ENCODE results near the gene EHHADH.
"Not testable (repeated sequence)": the region's sequence is repeated elsewhere in the genome, so short reads cannot be mapped to it uniquely, and the experiment has no call there.

Gene EHHADH

DNA sequence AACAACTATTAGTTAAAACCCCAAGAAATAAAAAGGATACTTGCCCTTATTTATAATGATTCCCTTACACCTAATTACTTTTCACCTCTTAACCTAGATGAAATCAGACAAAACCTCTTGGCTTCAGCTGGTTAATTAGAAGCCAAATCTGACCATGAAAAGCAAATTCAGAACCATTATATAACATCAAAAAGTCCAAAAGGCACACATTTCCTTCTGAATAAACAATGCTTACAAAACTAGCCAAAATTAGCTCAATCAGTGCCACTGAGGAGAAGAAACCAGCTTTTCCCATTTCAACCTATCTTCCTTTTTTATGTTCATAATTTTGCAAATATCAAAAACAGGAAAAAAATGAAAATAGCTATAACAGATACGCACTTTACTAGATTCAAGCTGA, 3.2 kb downstream of the EHHADH start:
- no peaks in the 10 kb centered on the region for H3K36me3 ChIP-seq (ENCODE audit: insufficient read depth, low read length)
- H3K4me1 ChIP-seq (ENCODE audit: insufficient read depth, low read length) = no peaks in the 10 kb centered on the region
- peaks cover 6% of the 10 kb centered on the region; the same call in 1 of the 2 replicates for H3K27me3 ChIP-seq (ENCODE audit: insufficient read depth, low read length)
- no peak overlapping the region for H3K27ac ChIP-seq (ENCODE audit: low read depth, low read length)
- WGBS = no CpG with 5 or more reads among the region's 1 CpG
- 0 out of 2 replicates have a peak, but pooled peaks cover 3% of the 10 kb centered on the region for H3K9me3 ChIP-seq (ENCODE audit: insufficient read depth, low read depth, low read length)
- H3K4me3 ChIP-seq (ENCODE audit: low read length) = no peak overlapping the region
- H3K9ac ChIP-seq (ENCODE audit: low read depth, low read length) = no peak overlapping the region

DNA sequence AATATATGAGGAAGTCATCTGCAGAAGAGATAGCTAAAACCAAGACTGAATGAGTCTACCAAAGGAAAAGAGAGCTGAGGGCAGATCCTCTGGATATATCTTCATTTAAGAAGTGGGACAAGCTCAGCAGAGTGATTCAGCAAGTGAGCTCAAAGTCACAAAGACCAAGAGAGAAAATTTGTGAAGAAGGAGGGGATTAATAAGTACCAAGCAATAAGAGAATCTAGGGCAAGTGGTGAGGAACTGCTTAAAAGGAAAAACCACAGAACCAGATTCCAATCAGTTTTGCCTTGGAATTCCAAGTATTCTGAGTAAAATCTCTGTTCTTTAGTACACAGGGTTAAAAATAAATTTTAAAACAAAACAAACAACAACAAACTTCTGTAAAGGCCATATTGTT, 3.6 kb downstream of the EHHADH start:
- H3K27ac ChIP-seq (ENCODE audit: low read depth, low read length) = no peak overlapping the region

DNA sequence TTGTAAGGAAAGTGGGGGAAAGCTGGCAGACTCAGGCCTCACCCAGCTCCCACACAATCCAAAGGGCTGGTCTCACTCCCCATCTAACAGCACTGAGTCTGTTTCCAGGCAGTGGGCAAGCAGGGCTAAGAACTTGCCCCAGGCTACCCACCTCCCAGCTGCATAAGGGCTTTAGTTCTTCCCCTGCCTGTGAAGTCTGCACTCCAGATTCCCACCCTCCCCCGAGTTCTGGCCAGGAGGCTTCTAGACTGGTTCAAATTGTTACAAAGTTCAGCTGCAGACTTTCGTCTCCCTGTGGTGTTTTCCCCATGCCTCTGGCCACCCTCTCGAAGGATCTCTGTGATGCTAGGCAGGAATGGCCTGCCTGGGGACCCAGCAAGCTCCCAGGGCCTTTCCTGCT, 11.2 kb downstream of the EHHADH start:
- Histone ChIP-seq H3K36me3 (ENCODE audit: insufficient read depth, low read length) (no peaks in the 10 kb centered on the region), H3K27me3 (ENCODE audit: insufficient read depth, low read length) (no peaks in the 10 kb centered on the region), H3K4me3 (ENCODE audit: low read length) (no peak overlapping the region), H3K4me1 (ENCODE audit: insufficient read depth, low read length) (no peaks in the 10 kb centered on the region), H3K9me3 (ENCODE audit: insufficient read depth, low read depth, low read length) (peaks cover 5% of the 10 kb centered on the region), H3K9ac (ENCODE audit: low read depth, low read length) (no peak overlapping the region), H3K27ac (ENCODE audit: low read depth, low read length) (no peak overlapping the region)
- 88% methylated on average over 3 of the region's 3 CpGs for WGBS

More for the DNA sequence above, 3.6 kb downstream of the EHHADH start:
- Histone ChIP-seq H3K27me3 (ENCODE audit: insufficient read depth, low read length) (peaks cover 6% of the 10 kb centered on the region; the same call in 1 of the 2 replicates), H3K9ac (ENCODE audit: low read depth, low read length) (no peak overlapping the region), H3K36me3 (ENCODE audit: insufficient read depth, low read length) (no peaks in the 10 kb centered on the region), H3K9me3 (ENCODE audit: insufficient read depth, low read depth, low read length) (0 out of 2 replicates have a peak, but pooled peaks cover 3% of the 10 kb centered on the region), H3K4me1 (ENCODE audit: insufficient read depth, low read length) (no peaks in the 10 kb centered on the region), H3K4me3 (ENCODE audit: low read length) (no peak overlapping the region)

DNA sequence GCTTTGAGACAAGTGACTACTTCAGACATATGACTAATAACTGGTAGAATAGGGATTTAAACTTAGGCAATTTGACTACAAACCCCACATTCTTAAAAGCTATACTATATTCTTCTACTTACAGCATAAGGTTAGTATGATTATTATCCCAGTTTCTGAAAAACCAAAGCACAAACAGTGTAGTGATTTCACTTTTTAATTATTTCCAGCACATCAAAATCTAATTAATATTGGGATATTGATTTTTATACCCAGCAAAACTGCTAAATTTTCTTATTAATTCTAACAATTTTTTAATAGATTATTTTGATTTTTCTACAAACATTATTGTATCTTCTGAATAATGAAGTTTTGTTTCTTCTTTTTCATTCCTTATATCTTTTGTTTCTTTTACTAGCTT, 16.9 kb downstream of the EHHADH start:
- Histone ChIP-seq H3K9me3 (ENCODE audit: insufficient read depth, low read depth, low read length) (peaks cover 32% of the 10 kb centered on the region), H3K4me3 (ENCODE audit: low read length) (no peak overlapping the region), H3K27me3 (ENCODE audit: insufficient read depth, low read length) (no peaks in the 10 kb centered on the region), H3K4me1 (ENCODE audit: insufficient read depth, low read length) (no peaks in the 10 kb centered on the region), H3K27ac (ENCODE audit: low read depth, low read length) (no peak overlapping the region), H3K36me3 (ENCODE audit: insufficient read depth, low read length) (no peaks in the 10 kb centered on the region), H3K9ac (ENCODE audit: low read depth, low read length) (no peak overlapping the region)

DNA sequence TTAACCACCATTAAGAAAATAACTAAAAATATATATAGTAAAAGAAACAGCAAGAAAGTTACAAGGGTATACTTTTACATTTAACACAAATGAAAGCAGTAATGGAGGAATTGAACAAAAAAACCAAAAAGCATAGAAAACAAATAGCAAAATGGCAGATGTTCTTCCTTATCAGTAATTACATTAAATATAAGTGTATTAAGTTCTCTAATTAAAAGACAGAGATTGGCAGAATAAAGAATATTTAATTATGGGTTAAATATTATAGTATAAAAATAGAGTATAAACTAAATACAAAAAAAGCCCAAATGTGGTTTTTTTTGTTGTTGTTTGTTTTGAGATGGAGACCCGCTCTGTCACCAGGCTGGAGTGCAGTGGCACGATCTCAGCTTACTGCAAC, 20.5 kb downstream of the EHHADH start:
- Histone ChIP-seq H3K4me3 (ENCODE audit: low read length) (no peak overlapping the region), H3K9me3 (ENCODE audit: insufficient read depth, low read depth, low read length) (peaks cover 32% of the 10 kb centered on the region), H3K4me1 (ENCODE audit: insufficient read depth, low read length) (no peaks in the 10 kb centered on the region), H3K9ac (ENCODE audit: low read depth, low read length) (no peak overlapping the region), H3K27ac (ENCODE audit: low read depth, low read length) (no peak overlapping the region), H3K27me3 (ENCODE audit: insufficient read depth, low read length) (no peaks in the 10 kb centered on the region), H3K36me3 (ENCODE audit: insufficient read depth, low read length) (no peaks in the 10 kb centered on the region)
- 93% methylated on average over 2 of the region's 2 CpGs for WGBS

DNA sequence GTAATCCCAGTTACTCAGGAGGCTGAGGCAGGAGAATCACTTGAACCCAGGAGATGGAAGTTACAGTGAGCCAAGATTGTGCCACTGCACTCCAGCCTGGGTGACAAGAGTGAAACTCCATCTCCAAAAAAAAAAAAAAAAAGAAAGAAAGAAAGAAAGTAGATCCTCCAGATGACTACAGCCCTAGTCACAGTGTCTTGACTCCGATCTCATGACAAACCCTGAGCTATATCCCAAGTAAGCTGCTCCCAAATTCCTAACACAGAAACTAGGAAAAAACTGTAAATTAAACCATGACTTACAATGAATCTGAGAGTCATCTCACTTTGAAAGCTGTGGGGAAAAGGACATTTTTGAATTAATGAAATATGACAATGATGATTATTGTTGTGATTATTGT, 27.3 kb downstream of the EHHADH start:
- H3K4me1 ChIP-seq (ENCODE audit: insufficient read depth, low read length); H3K9me3 ChIP-seq (ENCODE audit: insufficient read depth, low read depth, low read length); H3K36me3 ChIP-seq (ENCODE audit: insufficient read depth, low read length); H3K27ac ChIP-seq (ENCODE audit: low read depth, low read length); H3K9ac ChIP-seq (ENCODE audit: low read depth, low read length); H3K27me3 ChIP-seq (ENCODE audit: insufficient read depth, low read length); H3K4me3 ChIP-seq (ENCODE audit: low read length): not testable (repeated sequence)
- WGBS = 95% methylated on average over 1 of the region's 1 CpG

DNA sequence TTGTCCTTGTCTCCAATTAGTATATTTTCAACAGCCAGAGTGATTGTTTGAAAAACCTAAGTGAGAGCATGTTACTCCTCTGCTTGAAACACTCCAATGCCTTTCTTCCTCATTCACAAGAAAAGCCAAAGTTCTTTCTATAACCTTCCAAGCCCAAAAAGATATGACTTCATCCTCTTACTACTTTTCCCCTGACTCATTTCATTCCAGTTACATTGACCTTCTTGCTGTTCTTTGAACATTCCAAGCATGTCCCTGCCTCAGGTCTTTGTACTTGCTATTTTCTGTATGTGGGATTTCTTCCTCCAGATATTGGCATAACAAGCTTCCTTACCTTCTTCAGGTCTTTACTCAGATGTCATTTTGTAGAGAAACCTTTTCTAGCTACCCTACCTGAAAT, 28.3 kb downstream of the EHHADH start:
- Histone ChIP-seq H3K4me1 (ENCODE audit: insufficient read depth, low read length) (no peaks in the 10 kb centered on the region), H3K36me3 (ENCODE audit: insufficient read depth, low read length) (no peaks in the 10 kb centered on the region), H3K9me3 (ENCODE audit: insufficient read depth, low read depth, low read length) (no peaks in the 10 kb centered on the region), H3K9ac (ENCODE audit: low read depth, low read length) (no peak overlapping the region), H3K4me3 (ENCODE audit: low read length) (no peak overlapping the region), H3K27ac (ENCODE audit: low read depth, low read length) (no peak overlapping the region), H3K27me3 (ENCODE audit: insufficient read depth, low read length) (no peaks in the 10 kb centered on the region)

DNA sequence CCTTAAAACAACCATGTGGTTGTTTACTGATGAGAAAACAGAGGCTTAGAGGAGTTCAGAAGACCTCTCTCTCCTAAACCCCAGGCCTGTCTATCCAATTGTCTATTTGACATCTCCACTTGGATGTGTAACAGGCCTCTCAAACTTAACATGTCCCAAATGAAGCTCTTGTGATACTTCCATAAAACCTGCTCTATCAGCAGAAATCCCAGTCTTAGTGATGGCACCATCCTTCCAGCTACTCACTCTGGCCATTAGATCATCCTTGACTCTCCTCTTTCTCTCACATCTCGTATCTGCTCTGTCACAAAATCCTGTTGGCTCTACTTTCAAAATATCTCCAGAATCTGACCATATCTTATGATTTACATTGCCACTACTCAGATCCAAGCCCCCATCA, 28.8 kb downstream of the EHHADH start:
- Histone ChIP-seq H3K36me3 (ENCODE audit: insufficient read depth, low read length) (no peaks in the 10 kb centered on the region), H3K4me3 (ENCODE audit: low read length) (no peak overlapping the region), H3K9ac (ENCODE audit: low read depth, low read length) (no peak overlapping the region), H3K27me3 (ENCODE audit: insufficient read depth, low read length) (no peaks in the 10 kb centered on the region), H3K4me1 (ENCODE audit: insufficient read depth, low read length) (no peaks in the 10 kb centered on the region), H3K27ac (ENCODE audit: low read depth, low read length) (no peak overlapping the region), H3K9me3 (ENCODE audit: insufficient read depth, low read depth, low read length) (no peaks in the 10 kb centered on the region)
- WGBS = 94% methylated on average over 1 of the region's 1 CpG

DNA sequence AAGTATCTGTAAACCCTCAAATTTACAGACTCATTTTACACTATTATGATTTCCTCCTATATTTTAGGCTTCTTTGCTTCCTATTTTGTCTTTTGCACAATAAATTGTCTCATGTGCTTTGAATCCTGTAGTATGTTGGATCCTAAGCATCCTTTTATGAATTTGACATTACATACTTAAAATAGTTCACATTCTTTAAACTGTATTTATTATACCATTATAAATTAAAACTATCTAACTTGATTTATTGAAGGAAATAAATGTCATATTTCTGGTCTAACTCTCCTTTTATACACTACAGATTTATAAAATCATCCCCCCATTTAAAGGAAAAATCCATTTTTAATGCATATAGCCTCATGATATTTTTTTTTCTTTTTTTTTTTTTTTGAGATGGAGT, 32.6 kb downstream of the EHHADH start:
- Histone ChIP-seq H3K9me3 (ENCODE audit: insufficient read depth, low read depth, low read length) (no peaks in the 10 kb centered on the region), H3K27ac (ENCODE audit: low read depth, low read length) (no peak overlapping the region), H3K9ac (ENCODE audit: low read depth, low read length) (no peak overlapping the region), H3K4me1 (ENCODE audit: insufficient read depth, low read length) (peaks cover 7% of the 10 kb centered on the region), H3K4me3 (ENCODE audit: low read length) (no peak overlapping the region), H3K36me3 (ENCODE audit: insufficient read depth, low read length) (no peaks in the 10 kb centered on the region), H3K27me3 (ENCODE audit: insufficient read depth, low read length) (no peaks in the 10 kb centered on the region)

DNA sequence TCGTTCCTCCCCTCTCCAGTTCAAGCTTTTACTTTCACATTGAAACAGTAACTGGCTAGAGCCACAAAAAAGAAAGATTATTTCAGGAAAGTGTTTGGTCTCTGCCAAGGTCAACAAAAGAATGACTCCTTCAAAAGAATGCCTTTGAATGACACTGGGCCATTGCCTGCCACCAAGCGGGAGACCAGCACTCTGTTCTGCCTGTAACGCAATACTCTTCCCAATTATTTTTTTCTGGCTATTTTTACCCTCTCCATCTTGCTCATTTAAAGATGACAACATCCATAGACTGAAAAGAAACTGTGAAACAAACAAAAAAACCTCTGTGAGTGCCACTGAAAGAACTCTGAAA, 37.3 kb downstream of the EHHADH start:
- peak overlapping the region; percentile 83; the same call in 1 of the 2 replicates for H3K27ac ChIP-seq (ENCODE audit: low read depth, low read length)
- 14% methylated on average over 3 of the region's 3 CpGs for WGBS

DNA sequence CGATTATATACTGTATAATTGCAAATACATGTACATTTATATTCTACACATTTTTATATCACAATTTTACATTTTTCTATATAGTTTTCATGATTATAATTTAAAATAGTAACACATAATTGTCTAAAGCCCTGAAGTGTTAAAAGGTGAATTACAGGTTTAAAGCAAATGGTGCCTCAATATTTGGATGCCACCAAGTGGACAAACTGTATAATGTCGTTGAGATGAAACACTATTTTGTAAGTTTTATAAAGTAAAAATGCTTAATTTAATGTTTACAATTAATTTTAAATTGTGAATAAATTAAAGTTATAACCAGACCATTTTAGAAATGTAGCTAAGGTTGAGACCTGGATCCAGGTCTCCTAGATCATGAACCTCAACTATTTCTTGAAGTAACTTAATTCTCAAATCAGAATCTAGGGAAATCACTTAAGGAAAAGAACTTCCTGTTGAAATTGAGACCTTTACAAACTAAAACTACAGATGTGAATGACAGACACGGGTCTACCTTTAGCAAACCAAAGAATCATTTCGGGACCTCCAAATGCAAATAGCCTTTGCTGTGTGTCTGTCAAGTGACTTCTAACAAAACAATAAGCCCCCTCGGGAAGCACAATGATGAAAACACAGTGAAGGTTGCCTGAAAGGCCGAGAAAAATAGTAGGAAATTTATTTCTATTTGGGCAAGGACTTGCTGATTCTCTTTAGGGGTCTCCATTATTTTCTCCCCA, 37.8 kb downstream of the EHHADH start:
- Histone ChIP-seq H3K4me1 (ENCODE audit: insufficient read depth, low read length) (peaks cover 14% of the 10 kb centered on the region), H3K27ac (ENCODE audit: low read depth, low read length) (peak overlapping the region; percentile 83; the same call in 1 of the 2 replicates), H3K27me3 (ENCODE audit: insufficient read depth, low read length) (no peaks in the 10 kb centered on the region), H3K9me3 (ENCODE audit: insufficient read depth, low read depth, low read length) (no peaks in the 10 kb centered on the region), H3K36me3 (ENCODE audit: insufficient read depth, low read length) (no peaks in the 10 kb centered on the region), H3K4me3 (ENCODE audit: low read length) (peak overlapping the region; percentile 20), H3K9ac (ENCODE audit: low read depth, low read length) (no peak overlapping the region)
- WGBS = 23% methylated on average over 5 of the region's 6 CpGs

More for the DNA sequence above, 37.3 kb downstream of the EHHADH start:
- no peaks in the 10 kb centered on the region for H3K36me3 ChIP-seq (ENCODE audit: insufficient read depth, low read length)
- H3K9me3 ChIP-seq (ENCODE audit: insufficient read depth, low read depth, low read length) = no peaks in the 10 kb centered on the region
- peaks cover 14% of the 10 kb centered on the region for H3K4me1 ChIP-seq (ENCODE audit: insufficient read depth, low read length)
- no peak overlapping the region for H3K9ac ChIP-seq (ENCODE audit: low read depth, low read length)
- H3K27me3 ChIP-seq (ENCODE audit: insufficient read depth, low read length) = no peaks in the 10 kb centered on the region
- peak overlapping the region; percentile 20 for H3K4me3 ChIP-seq (ENCODE audit: low read length)

DNA sequence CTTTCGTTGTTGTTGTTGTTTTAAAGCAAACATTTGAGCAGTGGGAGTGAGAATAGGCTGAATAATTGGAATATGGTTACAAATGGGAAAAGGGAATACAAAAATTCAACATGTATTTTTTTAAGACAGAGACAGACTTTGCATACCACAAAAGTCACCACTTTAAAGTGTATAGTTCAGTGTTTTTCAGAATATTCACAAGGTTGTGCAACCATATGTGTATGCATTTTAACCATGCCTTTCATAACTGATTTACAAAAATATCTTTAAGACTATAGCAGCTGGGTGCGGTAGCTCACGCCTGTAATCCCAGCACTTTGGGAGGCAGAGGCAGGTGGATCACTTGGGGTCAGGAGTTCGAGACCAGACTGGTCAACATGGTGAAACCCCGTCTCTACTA, 41.3 kb downstream of the EHHADH start:
- Histone ChIP-seq H3K9ac (ENCODE audit: low read depth, low read length) (no peak overlapping the region), H3K36me3 (ENCODE audit: insufficient read depth, low read length) (no peaks in the 10 kb centered on the region), H3K4me3 (ENCODE audit: low read length) (no peak overlapping the region), H3K27me3 (ENCODE audit: insufficient read depth, low read length) (no peaks in the 10 kb centered on the region), H3K27ac (ENCODE audit: low read depth, low read length) (no peak overlapping the region), H3K4me1 (ENCODE audit: insufficient read depth, low read length) (peaks cover 14% of the 10 kb centered on the region), H3K9me3 (ENCODE audit: insufficient read depth, low read depth, low read length) (no peaks in the 10 kb centered on the region)
- 98% methylated on average over 4 of the region's 5 CpGs for WGBS

Data from HUES64 (cell line).